ENCODE measurements around the gene PRPF38B. TPM values are rescaled to one million over a fixed set of nuclear protein-coding genes. Genes with fewer than 3 reads are reported as not detected.

Gene PRPF38B
- total and polyA plus RNA-seq, 2 of the 4 experiments (the other 2 are of a cell fraction): 9.0 to 19.3 TPM

- Histone ChIP-seq H3K9me3 (ENCODE audit: control insufficient read depth, insufficient read depth, low read length) (no peaks in the 10 kb centered on the region), H3K14ac (replicated peaks; ENCODE audit: low read depth, low read length) (no peak overlapping the region), H3K4me3 (ENCODE audit: insufficient read depth, low read depth, low read length) (no peak overlapping the region), H3K36me3 (ENCODE audit: control insufficient read depth, insufficient read depth, low read length) (no peaks in the 10 kb centered on the region), H3K27me3 (ENCODE audit: control insufficient read depth, insufficient read depth, low read length) (peaks cover 13% of the 10 kb centered on the region), H3K4ac (ENCODE audit: low read depth, low read length) (no peak overlapping the region), H4K20me1 (ENCODE audit: insufficient read depth, low read length) (no peaks in the 10 kb centered on the region), H2BK120ac (ENCODE audit: low read depth, low read length) (no peak overlapping the region), H2BK20ac (ENCODE audit: low read depth, low read length) (no peak overlapping the region), H3K79me1 (ENCODE audit: low read depth in 1 of 2, low read length in 2 of 2) (no peaks in the 10 kb centered on the region), H2AK5ac (ENCODE audit: low read depth, low read length) (no peak overlapping the region), H4K8ac (ENCODE audit: low read depth in 2 of 2, low read length in 2 of 2) (no peak overlapping the region), H4K5ac (ENCODE audit: low read depth, low read length) (no peak overlapping the region), H3K23ac (ENCODE audit: low read depth, low read length) (no peak overlapping the region), H3K9ac (ENCODE audit: low read depth, low read length) (no peak overlapping the region), H3K27ac (ENCODE audit: insufficient read depth, low read length) (no peak overlapping the region), H2BK15ac (ENCODE audit: low read depth, low read length) (no peak overlapping the region), H2BK5ac (ENCODE audit: low read depth, low read length, poor library complexity, severe bottlenecking) (no peak overlapping the region), H2AK9ac (replicated peaks; ENCODE audit: low read depth, low read length, poor library complexity) (no peak overlapping the region), H3K4me1 (ENCODE audit: control insufficient read depth, insufficient read depth, low read length) (no peaks in the 10 kb centered on the region), H4K91ac (ENCODE audit: insufficient read depth, low read depth, low read length) (no peak overlapping the region), H2AFZ (replicated peaks; ENCODE audit: low read length, poor library complexity) (no peak overlapping the region), H3K18ac (ENCODE audit: low read depth, low read length) (no peak overlapping the region), H3K4me2 (ENCODE audit: low read depth, low read length) (no peak overlapping the region), H3K9me1 (ENCODE audit: insufficient read depth, low read length) (no peaks in the 10 kb centered on the region), H3K56ac (ENCODE audit: extremely low read depth, insufficient read depth, low read length) (no peak overlapping the region)
- no TSS peak for BruUV-seq (replicated peaks)
- WGBS, 2 experiments (ENCODE audit: extremely low coverage in 2 of 2, insufficient read length in 1 of 2): no CpG with 5 or more reads among the region's 1 CpG
- dilution Hi-C loops (cut with HindIII; ENCODE audit: low sequenced_read_pairs, unreplicated experiment): no loop called here
- ChIA-PET CTCF (no interaction called here), POLR2A (ENCODE audit: unreplicated experiment) (no interaction called here)
- intact Hi-C loops (cut with micrococcal nuclease): no loop called here
- DNase-seq (no peak), ATAC-seq (ENCODE audit: low read depth) (no peak)
- in situ Hi-C loops (cut with MboI; ENCODE audit: low sequenced_read_pairs): no loop called here
- TF ChIP-seq BHLHE40 (IDR thresholded peaks at IDR 0.05; ENCODE audit: low read depth, low read length) (no peak), CTCF (conservative IDR thresholded peaks at IDR 0.05; ENCODE audit: low read depth, low read length) (no peak), MXI1 (IDR thresholded peaks at IDR 0.05; ENCODE audit: borderline replicate concordance, low read depth, low read length) (no peak), RCOR1 (IDR thresholded peaks at IDR 0.05; ENCODE audit: insufficient replicate concordance, low read length) (no peak), CEBPB (IDR thresholded peaks at IDR 0.05; ENCODE audit: low read depth, low read length) (no peak), RAD21 (IDR thresholded peaks at IDR 0.05; ENCODE audit: low read length) (no peak), POLR2A (IDR thresholded peaks at IDR 0.05; ENCODE audit: low read depth, low read length) (no peak), NFE2L2 (IDR thresholded peaks at IDR 0.05; ENCODE audit: low read depth, low read length) (no peak), RFX5 (IDR thresholded peaks at IDR 0.05; ENCODE audit: low read depth, low read length) (no peak)
- TF ChIP-seq, protein P1, sequence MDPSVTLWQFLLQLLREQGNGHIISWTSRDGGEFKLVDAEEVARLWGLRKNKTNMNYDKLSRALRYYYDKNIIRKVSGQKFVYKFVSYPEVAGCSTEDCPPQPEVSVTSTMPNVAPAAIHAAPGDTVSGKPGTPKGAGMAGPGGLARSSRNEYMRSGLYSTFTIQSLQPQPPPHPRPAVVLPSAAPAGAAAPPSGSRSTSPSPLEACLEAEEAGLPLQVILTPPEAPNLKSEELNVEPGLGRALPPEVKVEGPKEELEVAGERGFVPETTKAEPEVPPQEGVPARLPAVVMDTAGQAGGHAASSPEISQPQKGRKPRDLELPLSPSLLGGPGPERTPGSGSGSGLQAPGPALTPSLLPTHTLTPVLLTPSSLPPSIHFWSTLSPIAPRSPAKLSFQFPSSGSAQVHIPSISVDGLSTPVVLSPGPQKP (IDR thresholded peaks at IDR 0.05; ENCODE audit: borderline replicate concordance, low read depth, low read length): no peak
- TF ChIP-seq, protein P2, sequence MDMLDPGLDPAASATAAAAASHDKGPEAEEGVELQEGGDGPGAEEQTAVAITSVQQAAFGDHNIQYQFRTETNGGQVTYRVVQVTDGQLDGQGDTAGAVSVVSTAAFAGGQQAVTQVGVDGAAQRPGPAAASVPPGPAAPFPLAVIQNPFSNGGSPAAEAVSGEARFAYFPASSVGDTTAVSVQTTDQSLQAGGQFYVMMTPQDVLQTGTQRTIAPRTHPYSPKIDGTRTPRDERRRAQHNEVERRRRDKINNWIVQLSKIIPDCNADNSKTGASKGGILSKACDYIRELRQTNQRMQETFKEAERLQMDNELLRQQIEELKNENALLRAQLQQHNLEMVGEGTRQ (IDR thresholded peaks at IDR 0.05; ENCODE audit: low read depth, low read length): no peak
These were observed 42.2 kb downstream of the PRPF38B start for GRCh38 chr1:108734171-108734865.

All from IMR-90 (cell line).